Ishikawa (cell line): ENCODE results near the gene ACACA.

Experiments used
- CEBPB ChIP-seq: IDR thresholded peaks from 2 replicates; pipeline ENCODE4 v1.6.1; 2012
- CREB1 ChIP-seq: IDR thresholded peaks from 2 replicates; pipeline ENCODE4 v1.6.1; 2012; ENCODE audit warnings: low read depth
- EGR1 ChIP-seq: IDR thresholded peaks from 2 replicates; pipeline ENCODE4 v1.6.1; 2012
- EP300 ChIP-seq: IDR thresholded peaks from 2 replicates; pipeline ENCODE4 v1.6.1; 2012; ENCODE audit warnings: borderline replicate concordance
- FOXM1 ChIP-seq: IDR thresholded peaks from 2 replicates; pipeline ENCODE4 v1.6.1; 2012; ENCODE audit warnings: low read depth, borderline replicate concordance
- MAX ChIP-seq: IDR thresholded peaks from 2 replicates; pipeline ENCODE4 v1.6.1; 2012
- NFIC ChIP-seq: IDR thresholded peaks from 2 replicates; pipeline ENCODE4 v1.6.1; 2012
- RAD21 ChIP-seq: IDR thresholded peaks from 2 replicates; pipeline ENCODE4 v1.6.1; 2012; ENCODE audit warnings: low read depth
- REST ChIP-seq: IDR thresholded peaks from 2 replicates; pipeline ENCODE4 v1.6.1; 2012; ENCODE audit warnings: low read depth, mild to moderate bottlenecking
- TAF1 ChIP-seq: IDR thresholded peaks from 2 replicates; pipeline ENCODE4 v1.6.1; 2012; ENCODE audit warnings: low read depth, mild to moderate bottlenecking
- TCF12 ChIP-seq: IDR thresholded peaks from 2 replicates; pipeline ENCODE4 v1.6.1; 2012; ENCODE audit warnings: low read depth
- TEAD4 ChIP-seq: IDR thresholded peaks from 2 replicates; pipeline ENCODE4 v1.6.1; 2012
- YY1 ChIP-seq: IDR thresholded peaks from 2 replicates; pipeline ENCODE4 v1.6.1; 2012; ENCODE audit warnings: low read depth
- ZBTB7A ChIP-seq: IDR thresholded peaks from 2 replicates; pipeline ENCODE4 v1.6.1; 2012; ENCODE audit warnings: low read depth
- TF ChIP-seq, protein P1 (sequence below): IDR thresholded peaks from 2 replicates; pipeline ENCODE4 v1.6.1; 2012

The ACACA gene

DNA sequence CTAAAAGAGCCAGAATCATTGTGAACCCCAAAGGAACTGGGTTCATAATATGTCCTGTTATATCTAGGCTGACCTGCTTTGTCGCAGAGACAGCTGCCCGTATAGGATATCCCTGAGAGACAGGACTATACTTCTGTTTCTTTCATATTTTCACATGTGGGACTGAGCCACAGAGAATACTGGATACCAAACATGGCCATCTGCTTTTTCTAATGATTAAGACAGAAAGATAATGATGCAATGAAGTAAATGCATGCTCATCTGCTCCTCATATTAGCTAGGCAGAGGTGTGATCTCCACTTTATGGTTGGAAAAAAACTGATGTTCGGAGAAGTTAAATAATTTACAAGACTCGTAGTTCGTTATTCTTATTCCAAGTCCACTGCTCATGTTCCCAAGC, 297.5 kb downstream of the ACACA start:
- TF ChIP-seq TAF1: no peak
- TF ChIP-seq, protein P1, sequence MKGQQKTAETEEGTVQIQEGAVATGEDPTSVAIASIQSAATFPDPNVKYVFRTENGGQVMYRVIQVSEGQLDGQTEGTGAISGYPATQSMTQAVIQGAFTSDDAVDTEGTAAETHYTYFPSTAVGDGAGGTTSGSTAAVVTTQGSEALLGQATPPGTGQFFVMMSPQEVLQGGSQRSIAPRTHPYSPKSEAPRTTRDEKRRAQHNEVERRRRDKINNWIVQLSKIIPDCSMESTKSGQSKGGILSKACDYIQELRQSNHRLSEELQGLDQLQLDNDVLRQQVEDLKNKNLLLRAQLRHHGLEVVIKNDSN: no peak
- TF ChIP-seq CEBPB: no peak
- no peak for TF ChIP-seq EP300
- TF ChIP-seq ZBTB7A: no peak
- TF ChIP-seq CREB1: no peak
- no peak for TF ChIP-seq TCF12
- no peak for TF ChIP-seq RAD21
- TF ChIP-seq REST: no peak
- TF ChIP-seq NFIC: no peak
- no peak for TF ChIP-seq TEAD4
- no peak for TF ChIP-seq EGR1

DNA sequence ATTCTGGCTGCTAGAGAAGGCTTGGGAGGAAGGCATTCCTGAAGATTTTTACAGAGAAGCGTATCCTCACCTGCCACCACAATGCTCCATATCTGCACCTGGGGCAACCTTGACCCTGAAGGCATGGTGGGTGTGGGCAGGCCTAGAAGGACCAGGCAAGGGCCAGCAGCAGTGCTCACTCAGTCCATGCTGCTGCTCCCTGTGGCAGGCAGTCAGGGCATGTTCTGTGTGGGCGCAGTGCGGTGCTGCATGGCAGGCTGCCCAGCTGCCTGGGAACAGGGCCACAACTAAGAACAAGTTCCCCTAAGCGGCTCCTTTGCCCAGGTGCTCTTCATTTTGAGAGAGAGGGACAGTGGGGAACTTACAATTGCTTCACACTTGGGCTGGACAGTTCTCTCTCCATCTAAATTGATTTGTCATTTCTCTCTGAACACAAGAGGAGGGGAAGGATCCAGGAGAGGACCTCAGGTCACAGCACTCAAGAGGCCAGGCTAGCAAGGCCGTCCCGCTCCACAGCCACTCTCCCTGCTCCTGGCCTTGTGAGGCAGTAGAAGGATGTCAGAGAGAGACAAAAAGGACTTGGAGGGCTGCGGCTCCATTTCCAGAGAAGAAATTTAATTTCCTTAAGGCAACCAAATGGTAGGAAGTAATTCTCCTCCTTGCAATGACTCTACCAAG, 299.1 kb downstream of the ACACA start:
- TF ChIP-seq MAX: no peak
- no peak for TF ChIP-seq CEBPB
- no peak for TF ChIP-seq NFIC
- TF ChIP-seq, protein P1: no peak
- no peak for TF ChIP-seq FOXM1
- TF ChIP-seq TEAD4: no peak
- TF ChIP-seq EP300: no peak
- TF ChIP-seq CREB1: no peak
- no peak for TF ChIP-seq RAD21
- no peak for TF ChIP-seq ZBTB7A
- no peak for TF ChIP-seq TCF12
- TF ChIP-seq TAF1: no peak
- TF ChIP-seq YY1: no peak

DNA sequence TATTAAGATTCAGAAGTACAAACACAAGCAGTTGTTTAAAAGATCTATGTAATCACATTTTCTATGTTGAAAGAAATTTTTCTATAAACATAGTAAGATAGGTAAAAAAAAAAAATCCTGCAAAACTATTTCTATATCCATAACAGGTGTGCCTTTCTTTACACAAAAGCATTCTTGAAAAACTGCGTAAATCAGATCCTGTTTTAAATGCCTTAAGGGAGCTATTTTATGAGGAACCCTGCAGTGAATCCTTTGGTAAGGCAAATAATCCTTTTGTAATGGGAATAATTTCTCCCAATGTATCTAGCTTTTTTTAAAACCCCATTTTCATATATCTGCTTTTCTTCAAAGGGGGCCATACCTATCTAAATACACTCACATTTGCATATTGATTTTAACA, 300.6 kb downstream of the ACACA start:
- TF ChIP-seq CREB1 (no peak), YY1 (no peak), FOXM1 (no peak), RAD21 (no peak), MAX (no peak), EP300 (no peak), ZBTB7A (no peak), REST (no peak), TCF12 (no peak), NFIC (no peak), TAF1 (no peak), TEAD4 (no peak), EGR1 (no peak), CEBPB (no peak)
- TF ChIP-seq, protein P1: no peak

GRCh38 chr17:37103231-37103630, 303.4 kb downstream of the ACACA start:
- no peak for TF ChIP-seq RAD21
- TF ChIP-seq, protein P1: no peak
- TF ChIP-seq NFIC: no peak
- no peak for TF ChIP-seq EGR1

DNA sequence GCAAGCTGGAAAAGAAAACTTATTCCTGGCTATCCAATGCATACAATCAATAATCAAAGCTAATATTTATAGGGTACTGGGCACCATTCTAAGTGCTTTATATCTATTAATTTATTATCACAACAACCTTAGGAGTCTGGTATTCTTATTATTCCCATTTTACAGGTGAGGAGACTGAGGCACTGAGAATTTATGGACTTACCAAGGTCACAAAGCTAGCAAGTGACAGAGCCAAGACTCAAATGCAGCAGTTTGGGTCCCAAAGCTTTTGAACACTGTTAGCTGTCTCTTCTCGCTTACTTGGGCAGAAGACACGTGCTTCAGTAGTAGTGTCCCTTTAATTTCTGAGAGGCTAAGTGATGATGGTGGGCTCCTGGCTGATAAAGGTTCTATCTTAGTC, 305.3 kb downstream of the ACACA start:
- TF ChIP-seq EP300 (no peak), MAX (no peak), YY1 (no peak), TCF12 (no peak), FOXM1 (no peak), RAD21 (no peak)
